ENCODE measurements around the gene OXSM. TPM values are rescaled to one million over a fixed set of nuclear protein-coding genes. Genes with fewer than 3 reads are reported as not detected.
A peak's percentile ranks its signal among the peaks of the same experiment; 100 is the strongest.

OXSM gene
- total RNA-seq, 1 donor from 2014 or later, result 15.2 TPM

GRCh38 chr3:25782636-25782937 lies 7.3 kb upstream of the OXSM start:
- peak overlapping the region; percentile 82 for H3K27ac Mint-ChIP-seq
- intact Hi-C loops (cut with micrococcal nuclease), result loop anchor here (1.0 to 10.0 kb wide), 5 partner anchors 8 to 1868 kb away; partner anchors contain the start of genes NKIRAS1, OXSM, RPL15 and SLC4A7
- DNase-seq (ENCODE audit: low spot score), result no peak
- peak overlapping the region; percentile 86 for H3K4me3 Mint-ChIP-seq
- H3K27me3 Mint-ChIP-seq (ENCODE audit: insufficient read depth), result no peaks in the 10 kb centered on the region
- H3K9me3 Mint-ChIP-seq, result no peaks in the 10 kb centered on the region
- H3K4me1 Mint-ChIP-seq (ENCODE audit: low read depth), result peaks cover 58% of the 10 kb centered on the region
- H3K36me3 Mint-ChIP-seq (ENCODE audit: low read depth), result peaks cover 20% of the 10 kb centered on the region

- H3K4me3 Mint-ChIP-seq, result peak within 1 kb of the TSS; percentile 86
- no peaks in the 10 kb centered on the region for H3K27me3 Mint-ChIP-seq (ENCODE audit: insufficient read depth)
- H3K27ac Mint-ChIP-seq, result peak within 1 kb of the TSS; percentile 82
- H3K36me3 Mint-ChIP-seq (ENCODE audit: low read depth), result peaks cover 17% of the 10 kb centered on the region
- intact Hi-C loops (cut with micrococcal nuclease), result loop anchor here (1.0 to 10.0 kb wide), 5 partner anchors 7 to 1868 kb away; partner anchors contain the start of genes NKIRAS1, OXSM, RPL15 and SLC4A7
- no peaks in the 10 kb centered on the region for H3K9me3 Mint-ChIP-seq
- H3K4me1 Mint-ChIP-seq (ENCODE audit: low read depth), result peaks cover 59% of the 10 kb centered on the region
- peak; percentile 84 for DNase-seq (ENCODE audit: low spot score)
Observed at GRCh38 chr3:25782938-25783660, 6.8 kb upstream of the OXSM start, which contains the start of gene NGLY1. TSS of gene NGLY1 (minus strand) at chr3:25783443. CDS start at chr3:25783390, 53 bp downstream.

- H3K9me3 Mint-ChIP-seq, result no peaks in the 10 kb centered on the region
- H3K4me1 Mint-ChIP-seq (ENCODE audit: low read depth), result peaks cover 67% of the 10 kb centered on the region
- intact Hi-C loops (cut with micrococcal nuclease), result loop anchor here (2.0 to 10.0 kb wide), 3 partner anchors 73 to 1869 kb away; partner anchors contain the start of genes NKIRAS1, RPL15 and SLC4A7
- H3K27me3 Mint-ChIP-seq (ENCODE audit: insufficient read depth), result no peaks in the 10 kb centered on the region
- H3K4me3 Mint-ChIP-seq, result peak overlapping the region; percentile 79
- peaks cover 14% of the 10 kb centered on the region for H3K36me3 Mint-ChIP-seq (ENCODE audit: low read depth)
- H3K27ac Mint-ChIP-seq, result peak overlapping the region; percentile 70
- DNase-seq (ENCODE audit: low spot score), result no peak
Observed at GRCh38 chr3:25783661-25784512, 6.0 kb upstream of the OXSM start.

- no peak overlapping the region for H3K27ac Mint-ChIP-seq
- H3K4me1 Mint-ChIP-seq (ENCODE audit: low read depth), result peaks cover 71% of the 10 kb centered on the region
- peak overlapping the region; percentile 79 for H3K4me3 Mint-ChIP-seq
- no peaks in the 10 kb centered on the region for H3K9me3 Mint-ChIP-seq
- intact Hi-C loops (cut with micrococcal nuclease), result loop anchor here (10.0 kb wide), 1 partner anchor 1870 kb away; the partner anchor contains the start of genes NKIRAS1 and RPL15
- H3K36me3 Mint-ChIP-seq (ENCODE audit: low read depth), result peaks cover 14% of the 10 kb centered on the region
- no peak for DNase-seq (ENCODE audit: low spot score)
- no peaks in the 10 kb centered on the region for H3K27me3 Mint-ChIP-seq (ENCODE audit: insufficient read depth)
Observed at GRCh38 chr3:25784971-25785370, 4.9 kb upstream of the OXSM start.

GRCh38 chr3:25785826-25786225 lies 4.1 kb upstream of the OXSM start:
- Mint-ChIP-seq H3K4me3 (no peak overlapping the region), H3K27me3 (ENCODE audit: insufficient read depth) (no peaks in the 10 kb centered on the region), H3K4me1 (ENCODE audit: low read depth) (peaks cover 65% of the 10 kb centered on the region), H3K36me3 (ENCODE audit: low read depth) (peaks cover 9% of the 10 kb centered on the region), H3K9me3 (no peaks in the 10 kb centered on the region), H3K27ac (no peak overlapping the region)
- intact Hi-C loops (cut with micrococcal nuclease), result loop anchor here (10.0 kb wide), 1 partner anchor 1871 kb away; the partner anchor contains the start of genes NKIRAS1 and RPL15
- no peak for DNase-seq (ENCODE audit: low spot score)

- intact Hi-C loops (cut with micrococcal nuclease), result loop anchor here (10.0 kb wide), 1 partner anchor 1873 kb away; the partner anchor contains the start of genes NKIRAS1 and RPL15
- Mint-ChIP-seq H3K4me1 (ENCODE audit: low read depth) (peaks cover 62% of the 10 kb centered on the region), H3K27me3 (ENCODE audit: insufficient read depth) (no peaks in the 10 kb centered on the region)
Observed at GRCh38 chr3:25787689-25788088, 2.2 kb upstream of the OXSM start.

GRCh38 chr3:25789209-25789595 lies 688 bp upstream of the OXSM start:
- intact Hi-C loops (cut with micrococcal nuclease), result loop anchor here (10.0 kb wide), 1 partner anchor 1874 kb away; the partner anchor contains the start of genes NKIRAS1 and RPL15

More at GRCh38 chr3:25787689-25788088, 2.2 kb upstream of the OXSM start:
- Mint-ChIP-seq H3K4me3 (peak overlapping the region; percentile 95), H3K36me3 (ENCODE audit: low read depth) (peaks cover 13% of the 10 kb centered on the region), H3K9me3 (no peaks in the 10 kb centered on the region), H3K27ac (no peak overlapping the region)
- DNase-seq (ENCODE audit: low spot score), result no peak

GRCh38 chr3:25801786-25802185 lies 11.9 kb downstream of the OXSM start:
- intact Hi-C loops (cut with micrococcal nuclease), result no loop called here
- no peak overlapping the region for H3K4me3 Mint-ChIP-seq
- no peak for DNase-seq (ENCODE audit: low spot score)
- H3K9me3 Mint-ChIP-seq, result no peaks in the 10 kb centered on the region
- no peaks in the 10 kb centered on the region for H3K4me1 Mint-ChIP-seq (ENCODE audit: low read depth)
- H3K27me3 Mint-ChIP-seq (ENCODE audit: insufficient read depth), result peaks cover 4% of the 10 kb centered on the region
- H3K36me3 Mint-ChIP-seq (ENCODE audit: low read depth), result no peaks in the 10 kb centered on the region
- H3K27ac Mint-ChIP-seq, result no peak overlapping the region

More at GRCh38 chr3:25789209-25789595, 688 bp upstream of the OXSM start:
- DNase-seq (ENCODE audit: low spot score), result no peak
- no peaks in the 10 kb centered on the region for H3K9me3 Mint-ChIP-seq
- H3K4me3 Mint-ChIP-seq, result peak overlapping the region; percentile 95
- peaks cover 13% of the 10 kb centered on the region for H3K36me3 Mint-ChIP-seq (ENCODE audit: low read depth)
- peak overlapping the region; percentile 99 for H3K27ac Mint-ChIP-seq
- peaks cover 57% of the 10 kb centered on the region for H3K4me1 Mint-ChIP-seq (ENCODE audit: low read depth)
- H3K27me3 Mint-ChIP-seq (ENCODE audit: insufficient read depth), result no peaks in the 10 kb centered on the region

- Mint-ChIP-seq H3K9me3 (no peaks in the 10 kb centered on the region), H3K27me3 (ENCODE audit: insufficient read depth) (peaks cover 4% of the 10 kb centered on the region), H3K4me3 (no peak overlapping the region), H3K27ac (no peak overlapping the region), H3K36me3 (ENCODE audit: low read depth) (no peaks in the 10 kb centered on the region), H3K4me1 (ENCODE audit: low read depth) (no peaks in the 10 kb centered on the region)
- no peak for DNase-seq (ENCODE audit: low spot score)
- intact Hi-C loops (cut with micrococcal nuclease), result no loop called here
Observed at GRCh38 chr3:25803833-25804232, 13.9 kb downstream of the OXSM start.

- no peaks in the 10 kb centered on the region for H3K4me1 Mint-ChIP-seq (ENCODE audit: low read depth)
- intact Hi-C loops (cut with micrococcal nuclease), result no loop called here
- H3K9me3 Mint-ChIP-seq, result no peaks in the 10 kb centered on the region
- no peaks in the 10 kb centered on the region for H3K36me3 Mint-ChIP-seq (ENCODE audit: low read depth)
- no peak overlapping the region for H3K27ac Mint-ChIP-seq
- no peak for DNase-seq (ENCODE audit: low spot score)
- peaks cover 6% of the 10 kb centered on the region for H3K27me3 Mint-ChIP-seq (ENCODE audit: insufficient read depth)
- H3K4me3 Mint-ChIP-seq, result no peak overlapping the region
Observed at GRCh38 chr3:25804676-25805075, 14.8 kb downstream of the OXSM start.

- Mint-ChIP-seq H3K4me3 (no peak overlapping the region), H3K36me3 (ENCODE audit: low read depth) (no peaks in the 10 kb centered on the region), H3K4me1 (ENCODE audit: low read depth) (peaks cover 10% of the 10 kb centered on the region), H3K27ac (no peak overlapping the region), H3K9me3 (no peaks in the 10 kb centered on the region), H3K27me3 (ENCODE audit: insufficient read depth) (peaks cover 9% of the 10 kb centered on the region)
- intact Hi-C loops (cut with micrococcal nuclease), result no loop called here
- DNase-seq (ENCODE audit: low spot score), result no peak
Observed at GRCh38 chr3:25812644-25813043, 22.8 kb downstream of the OXSM start.

- no peak overlapping the region for H3K4me3 Mint-ChIP-seq
- no peak for DNase-seq (ENCODE audit: low spot score)
- peaks cover 10% of the 10 kb centered on the region for H3K4me1 Mint-ChIP-seq (ENCODE audit: low read depth)
- H3K9me3 Mint-ChIP-seq, result no peaks in the 10 kb centered on the region
- H3K27me3 Mint-ChIP-seq (ENCODE audit: insufficient read depth), result peaks cover 2% of the 10 kb centered on the region
- H3K36me3 Mint-ChIP-seq (ENCODE audit: low read depth), result no peaks in the 10 kb centered on the region
- H3K27ac Mint-ChIP-seq, result no peak overlapping the region
- intact Hi-C loops (cut with micrococcal nuclease), result no loop called here
Observed at GRCh38 chr3:25817107-25817506, 27.2 kb downstream of the OXSM start.

Measured in activated T-helper 1 cell treated with anti-CD3 and anti-CD28 coated beads, Interleukin-12 subunit alpha, Interleukin-12 subunit beta, Interleukin-2, Interleukin-4 antibody, amounts not matched to agents 30 ng/mL and 10 ng/mL and 1 ng/mL, durations not matched to agents 14 hours and 24 hours and 36 hours (primary cell).